Activated CD8-positive, alpha-beta memory T cell treated with anti-CD3 and anti-CD28 coated beads, Interleukin-2, amount 10 ng/mL, durations not matched to agents 7 days and 5 days (primary cell): ENCODE data around the gene SUCLG2. TPM values are rescaled to one million over a fixed set of nuclear protein-coding genes. Genes with fewer than 3 reads are reported as not detected.

Source experiments
- ATAC-seq: fragments of 150-1000 bp; cut with Tn5 transposase; one replicate; pipeline ENCODE4 v1.10.0; 2021; ENCODE audit warnings: moderate library complexity
- CTCF ChIA-PET: fragments of 350-600 bp; sonication (Branson Sonifier 250); formaldehyde crosslinking; loops from one replicate; lab custom pipeline; 2021; ENCODE audit warnings: antibody characterized with exemption; lab: Charles Lee
- DNase-seq: peaks from one replicate; pipeline ENCODE4 v3.0.0-alpha.2; 2020
- H3K27ac Mint-ChIP-seq: one replicate; pipeline ENCODE4 v1.8.0; 2021; ENCODE audit warnings: mild to moderate bottlenecking, mixed read lengths
- H3K27me3 Mint-ChIP-seq: one replicate; pipeline ENCODE4 v1.8.0; 2021; ENCODE audit warnings: mixed read lengths
- H3K36me3 Mint-ChIP-seq: one replicate; pipeline ENCODE4 v1.8.0; 2021; ENCODE audit warnings: mild to moderate bottlenecking, mixed read lengths
- H3K4me1 Mint-ChIP-seq: one replicate; pipeline ENCODE4 v1.8.0; 2021; ENCODE audit warnings: mixed read lengths
- H3K4me3 Mint-ChIP-seq: one replicate; pipeline ENCODE4 v1.8.0; 2021; ENCODE audit warnings: mild to moderate bottlenecking, moderate library complexity, mixed read lengths
- H3K9me3 Mint-ChIP-seq: one replicate; pipeline ENCODE4 v1.8.0; 2022; ENCODE audit warnings: low read depth, mixed read lengths
- total RNA-seq, 2 experiments: library from RNA; stranded (reverse); gene quantifications; one replicate each; pipeline ENCODE4 v1.2.3, GENCODE V29; 2021

The SUCLG2 gene
- total RNA-seq, 2 experiments from 2014 or later: 45.6 to 61.4 TPM

GRCh38 chr3:67384760-67385397 lies 269.5 kb downstream of the SUCLG2 start:
- H3K4me1 Mint-ChIP-seq: peaks cover 13% of the 10 kb centered on the region
- no peaks in the 10 kb centered on the region for H3K27me3 Mint-ChIP-seq
- no peaks in the 10 kb centered on the region for H3K9me3 Mint-ChIP-seq
- ATAC-seq (peak; percentile 45), DNase-seq (peak; percentile 58)
- H3K36me3 Mint-ChIP-seq: peaks cover 21% of the 10 kb centered on the region
- no peak overlapping the region for H3K27ac Mint-ChIP-seq
- no peak overlapping the region for H3K4me3 Mint-ChIP-seq
- CTCF ChIA-PET: interaction anchor here (0.7 to 3.5 kb wide), 3 partner anchors 11 to 405 kb away, joined by 4 to 21 read pairs (median 4); no protein-coding TSS in a partner anchor

GRCh38 chr3:67384016-67384415 lies 270.4 kb downstream of the SUCLG2 start:
- no peak overlapping the region for H3K4me3 Mint-ChIP-seq
- CTCF ChIA-PET: interaction anchor here (0.6 to 3.5 kb wide), 4 partner anchors 10 to 1969 kb away, joined by 3 to 21 read pairs (median 4); no protein-coding TSS in a partner anchor
- ATAC-seq: no peak

DNA sequence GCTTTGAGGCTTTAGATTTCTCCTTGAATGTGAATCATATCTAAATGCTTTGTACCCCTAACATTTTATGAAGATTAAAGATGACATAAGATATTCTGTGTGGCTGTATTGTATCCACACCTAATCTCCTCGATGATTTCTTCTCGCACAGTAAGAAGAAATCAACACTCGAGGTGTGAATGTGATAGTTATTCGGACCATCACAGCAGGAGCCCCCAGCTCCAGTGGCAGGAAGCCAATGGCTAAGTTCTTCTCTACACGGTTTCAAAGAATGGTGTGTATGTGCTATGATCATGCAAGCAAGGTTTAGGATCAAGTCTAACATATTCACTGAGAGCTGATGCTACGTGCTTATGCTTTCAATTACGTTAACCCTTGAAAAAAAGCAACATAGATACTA lies 271.0 kb downstream of the SUCLG2 start:
- H3K4me1 Mint-ChIP-seq: no peaks in the 10 kb centered on the region
- CTCF ChIA-PET: interaction anchor here (3.5 kb wide), 1 partner anchor 407 kb away, joined by 21 read pairs; no protein-coding TSS in a partner anchor
- no peaks in the 10 kb centered on the region for H3K27me3 Mint-ChIP-seq
- H3K9me3 Mint-ChIP-seq: no peaks in the 10 kb centered on the region
- no peak overlapping the region for H3K27ac Mint-ChIP-seq
- H3K4me3 Mint-ChIP-seq: no peak overlapping the region
- DNase-seq (no peak), ATAC-seq (no peak)
- peaks cover 18% of the 10 kb centered on the region for H3K36me3 Mint-ChIP-seq

More at GRCh38 chr3:67384016-67384415, 270.4 kb downstream of the SUCLG2 start:
- peaks cover 21% of the 10 kb centered on the region for H3K36me3 Mint-ChIP-seq
- peaks cover 4% of the 10 kb centered on the region for H3K4me1 Mint-ChIP-seq
- H3K27me3 Mint-ChIP-seq: no peaks in the 10 kb centered on the region
- no peak overlapping the region for H3K27ac Mint-ChIP-seq
- H3K9me3 Mint-ChIP-seq: no peaks in the 10 kb centered on the region
- no peak for DNase-seq

DNA sequence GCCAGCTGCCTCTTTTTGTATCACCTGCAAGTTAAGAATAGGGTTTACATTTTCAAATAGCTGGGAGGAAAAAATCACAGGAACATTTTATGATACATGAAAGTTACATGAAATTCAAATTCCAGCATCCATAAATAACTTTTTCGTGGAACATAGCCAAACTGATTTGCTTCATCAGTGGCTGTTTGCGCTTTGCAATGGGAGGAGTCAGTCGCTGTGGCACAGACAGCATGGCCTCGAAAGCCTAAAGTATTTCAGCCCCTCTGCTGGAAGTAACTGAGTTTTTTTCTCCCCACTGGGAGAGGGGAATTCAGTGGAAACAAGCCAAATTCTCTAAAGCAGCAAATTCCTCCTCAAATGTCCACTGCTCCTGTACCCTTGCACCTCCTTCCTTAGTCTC lies 271.9 kb downstream of the SUCLG2 start:
- Mint-ChIP-seq H3K9me3 (no peaks in the 10 kb centered on the region), H3K27ac (no peak overlapping the region), H3K4me1 (no peaks in the 10 kb centered on the region), H3K4me3 (no peak overlapping the region), H3K27me3 (no peaks in the 10 kb centered on the region), H3K36me3 (peaks cover 13% of the 10 kb centered on the region)
- no peak for ATAC-seq
- no peak for DNase-seq
- CTCF ChIA-PET: interaction anchor here (1.7 to 3.5 kb wide), 2 partner anchors 408 to 1511 kb away, joined by 3 to 21 read pairs; no protein-coding TSS in a partner anchor

DNA sequence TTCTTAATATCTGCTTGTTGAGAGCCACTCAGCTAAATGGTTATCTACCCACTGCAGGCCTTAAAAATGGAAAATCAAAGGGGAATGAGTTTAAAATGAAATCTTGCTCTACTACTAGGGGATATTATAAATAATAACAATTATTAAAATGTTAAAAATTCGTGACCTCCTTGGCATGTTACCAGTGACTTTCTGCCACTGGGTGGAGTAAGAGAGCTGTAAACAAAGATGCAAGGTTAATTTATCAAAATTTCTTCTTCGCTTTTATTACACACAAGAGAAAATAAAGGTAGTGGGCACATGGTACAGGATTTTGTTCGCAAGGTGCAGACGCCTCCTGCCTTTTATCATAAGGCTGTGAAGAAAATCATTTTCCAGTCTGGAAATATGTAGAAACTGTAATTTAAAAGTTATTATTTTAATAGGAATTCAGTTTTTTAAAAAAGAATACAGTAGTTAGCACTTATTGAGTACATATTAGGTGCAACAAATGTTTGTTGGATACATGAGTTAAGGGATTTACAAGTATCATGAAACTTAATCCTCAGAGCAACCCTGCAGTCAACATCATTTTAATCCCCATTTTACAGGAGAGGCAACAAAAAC lies 272.6 kb downstream of the SUCLG2 start:
- Mint-ChIP-seq H3K4me3 (no peak overlapping the region), H3K9me3 (no peaks in the 10 kb centered on the region), H3K27me3 (no peaks in the 10 kb centered on the region), H3K27ac (no peak overlapping the region), H3K36me3 (peaks cover 12% of the 10 kb centered on the region), H3K4me1 (no peaks in the 10 kb centered on the region)
- CTCF ChIA-PET: interaction anchor here (1.2 to 2.6 kb wide), 4 partner anchors 268 to 1512 kb away, joined by 3 to 15 read pairs (median 4); no protein-coding TSS in a partner anchor
- ATAC-seq (no peak), DNase-seq (no peak)

- Mint-ChIP-seq H3K9me3 (no peaks in the 10 kb centered on the region), H3K4me3 (no peak overlapping the region), H3K27ac (no peak overlapping the region), H3K36me3 (peaks cover 14% of the 10 kb centered on the region), H3K27me3 (no peaks in the 10 kb centered on the region), H3K4me1 (no peaks in the 10 kb centered on the region)
- DNase-seq (no peak), ATAC-seq (no peak)
- CTCF ChIA-PET: interaction anchor here (1.5 to 2.6 kb wide), 2 partner anchors 268 to 411 kb away, joined by 4 to 15 read pairs; no protein-coding TSS in a partner anchor
Measured at GRCh38 chr3:67380118-67380517, 274.3 kb downstream of the SUCLG2 start.

DNA sequence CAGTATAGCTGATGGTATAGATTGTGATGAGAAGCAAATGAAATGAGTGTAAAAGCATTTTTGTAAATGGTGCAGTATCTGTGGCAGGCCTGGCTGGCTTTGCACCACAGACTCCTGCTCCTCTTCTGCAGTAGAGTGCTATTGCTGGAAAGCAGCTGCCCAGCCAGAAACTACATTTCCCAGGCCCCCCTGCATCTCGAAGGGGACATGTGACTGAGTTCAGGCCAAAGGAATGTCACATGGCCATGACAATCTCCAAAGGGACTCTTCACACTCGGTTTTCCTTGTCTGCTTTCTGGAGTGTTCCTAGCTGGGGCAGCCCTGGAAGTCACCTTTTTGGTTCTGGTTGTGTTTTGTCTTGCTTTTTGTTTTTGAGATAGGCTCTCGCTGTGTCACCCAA lies 277.1 kb downstream of the SUCLG2 start:
- ATAC-seq (no peak), DNase-seq (no peak)
- H3K4me1 Mint-ChIP-seq: no peaks in the 10 kb centered on the region
- H3K27ac Mint-ChIP-seq: no peak overlapping the region
- no peaks in the 10 kb centered on the region for H3K27me3 Mint-ChIP-seq
- H3K4me3 Mint-ChIP-seq: no peak overlapping the region
- H3K36me3 Mint-ChIP-seq: peaks cover 21% of the 10 kb centered on the region
- H3K9me3 Mint-ChIP-seq: no peaks in the 10 kb centered on the region
- CTCF ChIA-PET: no interaction called here

- Mint-ChIP-seq H3K36me3 (peaks cover 24% of the 10 kb centered on the region), H3K27ac (no peak overlapping the region), H3K4me3 (no peak overlapping the region), H3K27me3 (no peaks in the 10 kb centered on the region), H3K4me1 (no peaks in the 10 kb centered on the region), H3K9me3 (no peaks in the 10 kb centered on the region)
- CTCF ChIA-PET: no interaction called here
- DNase-seq (no peak), ATAC-seq (no peak)
Measured at GRCh38 chr3:67376416-67376815, 278.0 kb downstream of the SUCLG2 start.

DNA sequence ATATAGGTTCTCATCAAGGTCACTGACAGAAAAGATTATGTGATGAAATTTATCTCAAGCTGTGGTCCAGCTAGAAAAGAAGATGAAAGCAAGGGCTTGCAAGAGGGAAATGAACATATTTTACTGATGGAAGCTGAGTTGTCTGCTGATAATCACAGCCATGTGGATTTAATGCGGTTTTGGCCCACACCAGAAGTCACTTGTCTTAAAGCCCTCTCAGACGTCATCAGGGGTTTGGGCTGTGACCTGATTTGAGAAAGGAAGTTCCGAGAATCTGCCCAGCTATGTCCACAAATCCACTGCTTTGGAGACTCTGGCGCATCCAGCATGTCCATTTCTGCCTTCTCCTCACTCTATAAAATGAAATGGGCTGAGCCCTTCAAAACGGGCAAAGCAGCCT lies 278.4 kb downstream of the SUCLG2 start:
- Mint-ChIP-seq H3K4me3 (no peak overlapping the region), H3K9me3 (no peaks in the 10 kb centered on the region), H3K4me1 (no peaks in the 10 kb centered on the region), H3K27me3 (no peaks in the 10 kb centered on the region), H3K36me3 (peaks cover 25% of the 10 kb centered on the region), H3K27ac (no peak overlapping the region)
- ATAC-seq (no peak), DNase-seq (no peak)
- CTCF ChIA-PET: no interaction called here

DNA sequence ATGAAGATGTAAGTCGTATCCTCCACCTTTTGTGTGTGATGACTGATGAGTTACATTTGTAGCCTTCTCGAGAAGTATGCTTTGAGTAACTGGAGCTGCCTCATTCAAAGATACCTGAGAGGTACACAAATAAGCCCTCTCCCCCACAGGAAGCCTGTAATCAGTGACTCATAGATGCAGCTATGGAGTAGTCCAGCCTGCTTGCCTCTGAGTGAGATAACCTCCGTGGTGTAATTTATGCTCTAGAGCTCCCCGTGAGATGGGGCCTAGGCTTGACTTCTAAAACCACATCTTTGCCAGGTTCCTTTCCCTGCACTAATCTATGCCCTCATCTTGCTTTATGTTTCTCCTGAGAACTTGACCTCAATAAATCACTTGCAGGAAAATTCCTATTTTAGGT lies 291.7 kb downstream of the SUCLG2 start:
- peaks cover 28% of the 10 kb centered on the region for H3K4me1 Mint-ChIP-seq

GRCh38 chr3:67361770-67362169 lies 292.6 kb downstream of the SUCLG2 start:
- CTCF ChIA-PET: interaction anchor here (1.1 kb wide), 1 partner anchor 248 kb away, joined by 5 read pairs; no protein-coding TSS in a partner anchor
- H3K9me3 Mint-ChIP-seq: peaks cover 2% of the 10 kb centered on the region
- H3K4me3 Mint-ChIP-seq: no peak overlapping the region
- ATAC-seq (no peak), DNase-seq (no peak)
- no peak overlapping the region for H3K27ac Mint-ChIP-seq
- H3K27me3 Mint-ChIP-seq: no peaks in the 10 kb centered on the region
- H3K4me1 Mint-ChIP-seq: peaks cover 28% of the 10 kb centered on the region
- H3K36me3 Mint-ChIP-seq: no peaks in the 10 kb centered on the region

More for the DNA sequence above, 291.7 kb downstream of the SUCLG2 start:
- no peak overlapping the region for H3K27ac Mint-ChIP-seq
- CTCF ChIA-PET: interaction anchor here (0.7 to 1.1 kb wide), 2 partner anchors 249 to 428 kb away, joined by 3 to 5 read pairs; no protein-coding TSS in a partner anchor
- peak; percentile 51 for DNase-seq
- ATAC-seq: peak; percentile 84
- H3K9me3 Mint-ChIP-seq: peaks cover 2% of the 10 kb centered on the region
- no peaks in the 10 kb centered on the region for H3K27me3 Mint-ChIP-seq
- no peaks in the 10 kb centered on the region for H3K36me3 Mint-ChIP-seq
- H3K4me3 Mint-ChIP-seq: no peak overlapping the region

- ATAC-seq (no peak), DNase-seq (no peak)
- Mint-ChIP-seq H3K36me3 (no peaks in the 10 kb centered on the region), H3K27me3 (no peaks in the 10 kb centered on the region), H3K4me3 (no peak overlapping the region), H3K4me1 (peaks cover 28% of the 10 kb centered on the region), H3K9me3 (peaks cover 2% of the 10 kb centered on the region), H3K27ac (no peak overlapping the region)
- CTCF ChIA-PET: no interaction called here
Measured at GRCh38 chr3:67361323-67361722, 293.1 kb downstream of the SUCLG2 start.

DNA sequence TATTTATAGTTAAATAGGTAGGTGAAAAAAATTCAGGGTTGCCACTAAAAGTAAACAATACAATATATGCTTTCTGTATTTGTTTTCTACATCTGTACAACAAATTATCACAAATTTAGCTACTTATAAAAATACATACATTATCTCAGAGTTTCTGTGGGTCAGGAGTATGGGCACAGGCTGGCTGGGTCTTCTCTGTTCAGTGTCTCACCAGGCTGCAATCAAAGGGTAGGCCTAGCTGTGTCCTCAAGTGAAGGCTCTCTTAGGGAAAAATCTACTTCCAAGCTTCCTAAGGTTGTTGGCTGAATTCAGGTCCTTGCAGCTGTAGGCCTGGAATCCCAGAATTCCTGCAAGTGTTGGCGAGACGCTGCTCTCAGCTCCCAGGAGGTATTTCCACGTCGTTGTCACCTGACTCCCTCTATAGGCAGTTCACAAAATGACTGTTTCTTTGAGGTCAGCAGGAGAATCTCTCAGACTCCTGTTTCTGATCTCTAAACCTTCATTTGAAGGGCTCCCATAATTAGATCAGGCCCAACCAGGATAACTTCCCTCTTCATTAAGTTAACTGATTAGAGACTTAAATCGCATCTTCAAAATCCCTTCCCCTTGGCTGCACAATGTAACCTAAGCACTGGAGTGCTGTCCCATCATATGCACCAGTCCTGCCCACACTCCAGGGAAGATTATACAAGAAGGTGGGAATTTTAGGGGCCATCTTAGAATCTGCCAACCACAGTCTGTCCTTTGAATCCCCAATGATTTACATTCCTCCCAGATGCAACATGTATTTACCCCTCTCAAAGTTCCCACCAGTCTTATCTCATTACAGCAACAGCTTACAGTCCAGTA lies 296.6 kb downstream of the SUCLG2 start:
- Mint-ChIP-seq H3K9me3 (no peaks in the 10 kb centered on the region), H3K36me3 (no peaks in the 10 kb centered on the region), H3K4me3 (no peak overlapping the region), H3K27ac (no peak overlapping the region), H3K4me1 (peaks cover 18% of the 10 kb centered on the region), H3K27me3 (no peaks in the 10 kb centered on the region)
- no peak for DNase-seq
- CTCF ChIA-PET: interaction anchor here (0.9 to 2.0 kb wide), 4 partner anchors 26 to 386 kb away, joined by 3 to 6 read pairs (median 4); no protein-coding TSS in a partner anchor
- ATAC-seq: no peak
